Measurements from ENCODE around the gene RNF217.

RNF217 gene

GRCh38 chr6:124991764-124992295 is 29.6 kb downstream of the RNF217 start:
- DNase-seq, result no peak

- DNase-seq, result no peak
Observed at GRCh38 chr6:124993327-124993726, 31.1 kb downstream of the RNF217 start.

GRCh38 chr6:124994648-124995047 is 32.4 kb downstream of the RNF217 start:
- no peak for DNase-seq

- DNase-seq, result no peak
Observed at GRCh38 chr6:124995131-124995530, 32.9 kb downstream of the RNF217 start.

GRCh38 chr6:124995645-124996325 is 33.5 kb downstream of the RNF217 start:
- no peak for DNase-seq

- no peak for DNase-seq
Observed at GRCh38 chr6:124996411-124996810, 34.2 kb downstream of the RNF217 start.

DNA sequence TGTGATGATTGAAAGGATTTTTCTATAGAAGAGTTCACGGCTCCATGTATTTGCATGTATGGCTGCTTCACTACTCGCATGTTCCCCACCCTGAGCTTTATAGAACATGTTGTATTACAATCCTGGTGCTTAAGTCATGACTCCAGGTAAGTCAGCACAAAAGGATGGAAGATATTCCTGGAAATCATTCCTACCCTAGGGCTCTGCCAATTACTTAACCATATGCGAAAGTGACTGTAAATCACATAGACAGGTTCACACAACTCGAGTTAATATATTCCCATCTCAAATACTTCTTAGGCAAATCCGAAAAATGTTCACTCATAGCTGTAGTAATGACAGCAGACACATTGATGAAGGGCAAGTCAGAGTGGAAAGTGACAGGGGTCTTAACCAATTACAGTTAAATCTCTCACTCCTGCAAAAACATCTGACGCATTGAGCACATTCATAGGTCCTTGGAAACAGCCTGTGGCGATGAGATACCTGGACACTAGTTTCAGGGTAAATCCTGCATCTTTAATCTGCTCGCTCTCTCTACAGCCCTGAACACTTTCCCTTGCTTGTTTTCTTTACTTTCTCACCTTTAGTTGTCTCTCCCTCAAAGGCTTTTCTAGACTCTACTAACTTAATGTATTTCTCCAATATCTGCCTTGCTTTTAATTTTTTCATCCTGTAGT is 35.1 kb downstream of the RNF217 start:
- DNase-seq, result no peak

- DNase-seq, result no peak
Observed at GRCh38 chr6:124999105-124999764, 37.0 kb downstream of the RNF217 start.

- DNase-seq, result no peak
Observed at GRCh38 chr6:125001684-125002405, 39.6 kb downstream of the RNF217 start.

DNA sequence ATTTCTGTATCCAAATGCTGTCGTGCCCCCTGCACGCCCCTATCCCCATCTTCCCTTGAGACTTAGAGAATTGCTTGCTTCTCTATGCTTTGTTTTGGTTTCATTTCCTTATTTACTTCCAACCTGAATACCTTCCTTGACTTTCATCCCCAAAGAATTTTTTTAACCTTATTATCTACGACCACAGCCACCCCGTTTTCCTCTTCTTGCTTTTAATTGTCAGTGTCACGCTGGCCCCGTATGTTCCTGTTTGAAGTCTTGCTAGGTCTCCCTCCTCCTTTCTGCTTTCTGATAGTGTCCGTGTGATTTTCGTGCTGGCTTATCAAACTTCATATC is 40.1 kb downstream of the RNF217 start:
- no peak for DNase-seq

- no peak for DNase-seq
Observed at GRCh38 chr6:125003070-125003469, 40.8 kb downstream of the RNF217 start.

- DNase-seq, result no peak
Observed at GRCh38 chr6:125004198-125004597, 42.0 kb downstream of the RNF217 start.

DNA sequence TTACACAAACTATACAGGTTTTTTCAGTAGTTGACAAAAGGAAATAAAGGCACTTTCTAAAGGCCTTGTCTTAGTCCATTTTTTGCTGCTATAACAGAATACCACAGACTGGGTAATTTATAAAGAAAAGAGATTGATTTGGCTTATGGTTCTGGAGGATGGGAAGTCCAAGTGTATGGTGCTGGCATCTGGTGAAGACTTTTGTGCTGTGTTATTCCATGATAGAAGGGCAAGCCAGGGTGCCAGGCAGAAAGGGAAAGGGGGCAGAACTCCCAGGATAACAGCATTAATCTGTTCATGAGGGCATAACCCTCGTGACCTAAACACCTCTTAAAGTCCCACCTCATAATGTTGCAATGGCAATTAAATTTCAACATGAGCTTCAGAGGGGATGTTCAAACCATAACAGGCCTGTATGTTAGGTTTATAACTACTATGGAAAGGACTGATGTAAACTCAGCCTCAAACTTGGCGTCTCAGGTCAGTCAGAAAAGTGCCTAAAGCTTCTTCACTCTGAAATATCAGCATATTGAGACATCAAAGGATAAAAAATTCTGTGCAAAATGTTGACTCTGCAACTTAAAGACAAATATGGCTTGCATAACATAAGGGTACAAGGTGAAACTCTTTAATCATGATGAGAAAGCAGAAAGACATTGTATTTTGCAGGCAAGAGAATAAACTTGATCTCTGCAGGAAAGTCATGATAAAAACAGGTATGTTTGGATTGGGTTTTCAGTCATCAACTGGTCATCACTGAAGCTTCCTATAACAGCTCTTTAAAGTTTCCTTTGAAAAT is 42.8 kb downstream of the RNF217 start:
- DNase-seq, result no peak

- DNase-seq, result no peak
Observed at GRCh38 chr6:125008261-125008703, 46.0 kb downstream of the RNF217 start.

DNA sequence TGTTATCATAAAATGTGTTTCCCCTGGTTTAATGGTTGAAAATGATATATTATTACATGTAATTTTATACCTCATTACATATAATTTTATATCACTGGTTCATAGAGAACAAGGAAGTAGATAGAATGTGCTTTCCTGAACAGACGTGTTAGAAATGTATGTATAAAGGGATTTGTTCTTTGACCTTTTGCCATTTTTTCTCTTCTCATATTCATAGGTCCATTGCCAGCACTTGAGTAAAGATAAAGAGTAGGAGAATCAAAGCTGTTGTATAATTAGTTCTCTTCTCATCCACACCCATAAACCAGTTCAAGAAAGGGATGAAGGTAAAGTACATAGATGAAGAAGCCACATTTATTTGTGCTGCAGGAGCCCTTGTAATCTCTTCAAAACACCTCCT is 46.7 kb downstream of the RNF217 start:
- DNase-seq, result no peak

- no peak for DNase-seq
Observed at GRCh38 chr6:125009578-125009977, 47.3 kb downstream of the RNF217 start.

GRCh38 chr6:125013938-125014660 is 51.9 kb downstream of the RNF217 start:
- DNase-seq, result peak in 1 of 2 experiments; percentile 28

- DNase-seq, result no peak
Observed at GRCh38 chr6:125014661-125014957, 52.4 kb downstream of the RNF217 start.

DNA sequence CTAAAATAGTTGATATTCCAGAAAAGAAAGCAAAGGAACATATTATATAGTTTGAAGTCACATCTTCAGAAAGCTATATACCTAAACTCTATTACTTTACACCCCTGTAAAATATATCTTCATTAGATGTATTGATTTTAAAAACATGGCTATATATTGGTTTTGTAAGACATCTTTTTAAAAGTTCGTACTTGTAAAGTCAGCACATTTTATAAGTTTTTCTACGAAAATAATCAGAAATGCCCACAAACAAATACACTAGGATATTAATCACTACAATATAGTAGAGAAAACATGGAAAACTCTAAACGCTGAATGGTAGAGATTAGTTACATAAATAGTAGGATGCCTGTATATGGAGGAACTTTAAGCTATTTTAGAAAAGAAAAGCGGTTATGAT is 52.9 kb downstream of the RNF217 start:
- DNase-seq, result no peak

DNA sequence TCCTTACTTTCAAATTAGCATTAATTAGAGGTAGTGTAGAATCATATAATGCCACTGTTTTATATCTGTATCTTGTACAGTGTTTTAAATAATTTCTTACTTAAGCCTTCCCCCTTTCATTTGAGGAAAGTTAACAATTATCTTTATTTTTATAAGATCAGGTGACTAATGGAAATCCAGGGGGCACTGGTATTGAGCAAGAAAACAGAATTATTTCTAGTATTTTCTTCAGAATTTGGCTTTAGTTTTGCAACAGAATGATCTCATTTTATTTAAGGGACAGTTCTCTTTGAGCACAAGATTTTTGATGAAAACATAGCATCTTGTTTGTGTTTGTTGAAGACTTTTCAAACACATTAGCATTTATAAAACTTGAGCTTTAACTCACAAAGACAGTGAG is 55.9 kb downstream of the RNF217 start:
- no peak for DNase-seq

DNA sequence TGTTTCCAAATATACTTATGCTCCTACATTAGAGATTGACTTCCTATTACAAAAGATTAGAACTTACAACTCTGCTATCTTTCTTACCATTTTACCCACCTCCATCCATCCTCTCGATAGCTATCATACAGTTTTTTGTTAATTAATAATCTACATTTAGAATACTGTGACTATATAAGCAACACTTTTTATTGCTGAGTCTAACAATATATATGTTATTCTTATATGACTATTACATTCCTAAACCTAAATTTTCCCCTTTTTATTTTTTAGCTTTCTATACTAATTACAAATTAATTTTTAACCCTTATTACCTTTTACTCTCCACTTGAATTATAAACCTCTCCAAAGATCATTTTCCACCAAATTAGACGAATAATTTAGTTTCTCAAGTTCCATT is 57.0 kb downstream of the RNF217 start:
- DNase-seq, result no peak

- DNase-seq, result no peak
Observed at GRCh38 chr6:125019918-125020317, 57.7 kb downstream of the RNF217 start.

Data from Kasumi-1 (cell line).